G401.6 (cell line): ENCODE data around the gene MADD.
"Not testable (repeated sequence)": the region's sequence is repeated elsewhere in the genome, so short reads cannot be mapped to it uniquely, and the experiment has no call there.

Experiments used
- FAIRE-seq: peaks from 2 replicates; lab custom pipeline; 2012; peaks lifted over from hg19 to GRCh38; lab: Jason Lieb, UNC

The MADD gene

DNA sequence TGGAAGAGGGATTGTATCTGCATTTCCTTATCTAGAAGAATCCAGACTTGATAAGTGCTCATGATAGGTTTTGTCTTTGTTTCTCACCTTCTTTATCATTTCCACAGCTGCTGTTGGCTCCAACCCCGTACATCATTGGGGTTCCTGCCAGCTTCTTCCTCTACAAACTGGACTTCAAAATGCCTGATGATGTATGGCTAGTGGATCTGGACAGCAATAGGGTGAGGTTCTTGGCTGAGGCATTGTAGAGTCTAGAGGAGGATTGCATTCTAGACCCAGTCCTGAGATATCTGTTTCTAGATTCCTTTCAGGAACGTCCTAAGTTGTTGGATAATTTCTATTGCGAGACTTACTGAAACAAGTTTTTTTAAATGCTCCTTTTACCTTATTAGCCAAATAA is 8.1 kb downstream of the MADD start:
- no peak for FAIRE-seq

- FAIRE-seq, result no peak
Measured at GRCh38 chr11:47278769-47279168, 8.8 kb downstream of the MADD start.

- no peak for FAIRE-seq
Measured at GRCh38 chr11:47280099-47280498, 10.2 kb downstream of the MADD start.

DNA sequence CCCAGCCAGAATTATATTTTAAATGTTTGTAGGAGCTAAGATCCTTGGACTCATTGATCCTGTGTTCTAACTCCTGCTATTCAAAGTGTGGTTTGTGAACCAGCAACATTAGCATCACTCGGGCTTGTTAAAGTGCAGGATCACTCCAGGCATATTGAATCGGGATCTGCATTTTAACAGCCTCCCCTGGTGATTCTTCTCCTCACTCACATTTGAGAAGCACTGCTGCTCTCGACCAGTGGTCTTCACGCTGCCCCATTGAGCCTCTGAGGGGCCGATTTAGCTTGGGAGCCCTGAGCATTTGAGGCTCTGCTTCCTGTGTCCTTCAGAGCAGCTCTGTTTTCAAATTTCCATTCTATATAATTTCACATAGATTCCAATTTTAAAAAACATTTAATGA is 10.9 kb downstream of the MADD start:
- no peak for FAIRE-seq

DNA sequence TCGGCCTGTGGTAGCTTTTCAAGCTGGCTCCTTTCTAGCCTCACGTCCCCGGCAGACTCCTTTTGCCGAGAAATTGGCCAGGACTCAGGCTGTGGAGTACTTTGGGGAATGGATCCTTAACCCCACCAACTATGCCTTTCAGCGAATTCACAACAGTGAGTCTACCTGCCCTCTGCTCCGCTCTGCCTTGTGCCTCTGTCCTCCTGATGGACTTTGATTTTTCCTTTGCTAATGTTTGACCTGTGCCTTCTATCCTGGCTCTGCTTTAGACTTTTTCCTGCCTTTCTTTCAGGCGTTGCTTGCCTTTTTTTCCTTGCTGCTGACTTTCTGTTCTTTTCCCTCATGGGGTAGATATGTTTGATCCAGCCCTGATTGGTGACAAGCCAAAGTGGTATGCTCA is 12.5 kb downstream of the MADD start:
- no peak for FAIRE-seq

DNA sequence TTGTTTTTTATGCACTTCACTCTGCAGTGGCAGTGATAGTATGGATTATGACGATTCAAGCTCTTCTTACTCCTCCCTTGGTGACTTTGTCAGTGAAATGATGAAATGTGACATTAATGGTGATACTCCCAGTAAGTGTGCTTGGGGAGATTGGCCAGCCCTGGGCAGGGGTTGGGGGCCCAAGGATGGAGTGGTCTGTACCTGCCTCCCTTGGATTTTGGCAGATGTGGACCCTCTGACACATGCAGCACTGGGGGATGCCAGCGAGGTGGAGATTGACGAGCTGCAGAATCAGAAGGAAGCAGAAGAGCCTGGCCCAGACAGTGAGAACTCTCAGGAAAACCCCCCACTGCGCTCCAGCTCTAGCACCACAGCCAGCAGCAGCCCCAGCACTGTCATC is 14.2 kb downstream of the MADD start:
- FAIRE-seq, result no peak

DNA sequence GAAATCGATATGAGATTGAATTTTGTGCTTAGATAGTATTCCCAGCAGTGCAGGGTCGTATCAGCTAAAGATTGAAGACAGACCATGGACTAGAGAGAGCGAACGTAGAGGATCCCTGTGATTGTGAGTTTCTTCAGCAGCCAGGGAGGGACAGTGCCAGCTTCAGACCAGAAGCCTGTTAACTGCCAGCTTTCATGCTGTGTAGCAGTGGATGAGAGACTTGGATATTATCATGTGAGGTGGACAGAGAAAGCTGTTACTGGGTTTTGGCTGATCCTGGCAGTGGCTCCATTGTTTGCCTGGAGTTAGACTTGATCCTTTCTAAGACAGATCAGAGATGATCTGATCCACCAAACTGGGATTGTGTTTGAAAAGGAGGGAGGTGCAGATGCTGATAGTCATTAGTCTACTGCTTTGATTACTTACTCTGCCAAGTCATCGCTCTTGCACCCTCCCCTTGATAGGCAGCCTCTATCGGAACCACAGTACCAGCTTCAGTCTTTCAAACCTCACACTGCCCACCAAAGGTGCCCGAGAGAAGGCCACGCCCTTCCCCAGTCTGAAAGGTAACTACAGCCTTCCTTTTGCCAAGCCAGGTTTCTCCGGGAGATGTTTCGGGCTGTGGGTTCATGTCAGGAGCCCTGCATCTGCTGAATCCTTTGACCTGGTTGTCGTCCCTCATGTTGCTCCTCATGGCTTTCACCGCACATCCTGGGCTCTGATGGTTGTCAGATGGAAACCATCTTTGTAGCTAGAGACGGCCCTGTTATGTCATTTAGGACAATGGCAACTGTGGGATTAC is 16.2 kb downstream of the MADD start:
- FAIRE-seq, result no peak

- FAIRE-seq, result no peak
Measured at GRCh38 chr11:47288066-47288465, 18.1 kb downstream of the MADD start.

DNA sequence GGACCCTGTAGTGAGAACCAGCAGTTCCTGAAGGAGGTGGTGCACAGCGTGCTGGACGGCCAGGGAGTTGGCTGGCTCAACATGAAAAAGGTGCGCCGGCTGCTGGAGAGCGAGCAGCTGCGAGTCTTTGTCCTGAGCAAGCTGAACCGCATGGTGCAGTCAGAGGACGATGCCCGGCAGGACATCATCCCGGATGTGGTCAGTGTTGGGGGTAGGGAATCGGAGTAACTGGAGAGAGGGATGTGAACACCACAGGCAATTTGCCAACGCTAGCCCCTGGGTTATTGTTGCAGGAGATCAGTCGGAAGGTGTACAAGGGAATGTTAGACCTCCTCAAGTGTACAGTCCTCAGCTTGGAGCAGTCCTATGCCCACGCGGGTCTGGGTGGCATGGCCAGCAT is 19.9 kb downstream of the MADD start:
- no peak for FAIRE-seq

DNA sequence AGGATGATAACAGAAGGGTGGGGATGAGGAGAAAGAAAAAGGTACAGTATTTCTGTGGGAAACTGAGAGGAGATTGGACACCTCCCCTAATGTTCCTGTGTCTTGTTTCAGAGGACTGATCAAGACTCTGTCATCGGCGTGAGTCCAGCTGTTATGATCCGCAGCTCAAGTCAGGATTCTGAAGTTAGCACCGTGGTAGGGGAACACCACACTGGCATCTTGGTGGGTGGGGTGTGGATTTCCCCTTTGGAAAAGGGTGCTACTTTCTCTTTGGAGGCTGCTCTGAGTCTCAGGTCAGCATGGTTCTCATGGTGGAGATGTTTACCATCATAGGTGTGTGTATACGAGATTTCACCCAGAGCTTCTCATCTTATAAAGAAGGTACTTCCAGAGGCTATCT is 25.5 kb downstream of the MADD start:
- no peak for FAIRE-seq

DNA sequence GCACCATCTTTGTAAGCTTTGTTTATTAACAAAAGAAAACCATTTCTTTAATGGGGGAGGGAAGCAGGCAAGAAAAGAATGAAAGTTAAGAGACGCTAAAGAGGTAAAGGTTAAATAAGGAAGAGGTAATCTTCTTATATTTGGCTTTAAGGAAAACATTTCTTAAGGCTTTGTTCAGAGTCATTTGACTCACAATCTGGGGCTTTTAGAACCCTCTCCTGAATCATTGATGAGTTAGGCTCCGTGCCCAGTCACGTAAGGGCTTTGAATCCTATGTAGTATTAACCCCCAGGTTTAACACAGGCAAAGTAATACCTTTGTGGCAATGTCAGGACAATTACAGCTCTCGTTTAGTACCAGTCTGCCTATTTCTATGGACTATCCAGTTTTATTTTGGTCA is 26.1 kb downstream of the MADD start:
- FAIRE-seq, result no peak

DNA sequence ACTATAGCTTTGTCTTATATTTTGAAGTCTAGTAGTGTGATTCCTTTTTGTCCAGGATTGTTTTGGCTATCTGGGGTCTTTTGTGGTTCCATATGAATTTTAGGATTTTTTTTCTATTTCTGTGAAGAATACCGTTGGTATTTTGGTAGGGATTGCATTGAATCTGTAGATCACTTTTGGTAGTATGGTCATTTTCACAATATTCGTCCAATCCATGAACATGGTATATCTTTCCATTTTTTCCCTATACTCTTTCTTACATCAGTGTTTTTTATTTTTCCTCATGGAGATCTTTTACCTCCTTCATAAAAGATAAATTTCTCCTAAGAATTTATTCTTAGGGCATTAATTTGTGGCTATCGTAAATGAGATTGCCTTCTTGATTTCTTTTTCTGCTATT is 29.1 kb downstream of the MADD start:
- FAIRE-seq, result no peak

- no peak for FAIRE-seq
Measured at GRCh38 chr11:47302853-47303252, 32.9 kb downstream of the MADD start.

GRCh38 chr11:47305734-47306483 is 36.0 kb downstream of the MADD start:
- no peak for FAIRE-seq

- no peak for FAIRE-seq
Measured at GRCh38 chr11:47306484-47306844, 36.5 kb downstream of the MADD start.

DNA sequence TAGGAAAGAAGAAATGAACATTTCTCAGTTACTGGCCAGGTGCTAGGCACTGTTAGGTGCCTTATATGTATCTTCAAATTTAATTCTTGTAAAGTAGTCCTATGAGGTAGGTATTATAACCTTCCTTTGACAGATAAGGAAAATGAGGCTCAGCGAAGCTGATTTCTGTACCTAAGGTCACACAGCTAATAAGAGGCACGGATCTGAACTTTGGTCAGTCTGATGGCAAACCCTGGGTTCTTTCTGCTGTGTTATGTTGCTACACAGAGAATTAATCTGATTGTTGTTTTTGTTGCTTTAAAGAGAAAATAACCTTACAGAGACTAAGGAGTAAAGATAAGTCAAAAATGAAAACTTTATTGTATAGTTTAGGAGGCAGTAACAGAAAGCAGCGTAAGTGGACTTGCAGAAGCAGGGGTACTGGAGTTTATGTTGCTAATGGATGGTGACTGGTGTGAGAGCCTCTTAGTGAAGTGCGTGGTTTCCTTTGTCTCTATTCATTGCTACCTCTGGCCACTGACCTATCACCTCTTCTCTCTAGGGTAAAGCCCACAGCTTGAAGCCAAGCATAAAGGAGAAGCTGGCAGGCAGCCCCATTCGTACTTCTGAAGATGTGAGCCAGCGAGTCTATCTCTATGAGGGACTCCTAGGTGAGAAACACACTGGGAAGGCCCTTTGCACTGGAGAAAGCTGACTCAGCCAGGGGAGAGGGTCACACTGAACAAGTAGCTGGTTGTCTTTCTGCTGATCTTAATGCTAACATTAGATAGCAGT is 38.3 kb downstream of the MADD start:
- no peak for FAIRE-seq

DNA sequence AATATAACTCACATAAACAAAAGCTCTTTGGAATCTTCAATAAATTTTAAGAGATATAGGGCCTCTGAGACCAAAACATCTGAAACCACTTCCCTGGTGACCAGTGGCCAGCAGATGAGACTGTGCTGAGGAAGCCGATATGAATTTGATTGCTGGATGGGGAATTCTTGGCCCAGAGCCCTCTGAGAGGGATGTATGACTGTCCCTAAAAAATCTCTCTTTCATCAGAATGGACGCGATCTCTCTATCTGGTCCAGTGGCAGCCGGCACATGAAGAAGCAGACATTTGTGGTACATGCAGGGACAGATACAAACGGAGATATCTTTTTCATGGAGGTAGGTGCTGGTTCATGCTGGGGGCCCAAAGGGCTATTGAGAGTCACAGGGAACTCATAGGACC is 45.1 kb downstream of the MADD start:
- no peak for FAIRE-seq

DNA sequence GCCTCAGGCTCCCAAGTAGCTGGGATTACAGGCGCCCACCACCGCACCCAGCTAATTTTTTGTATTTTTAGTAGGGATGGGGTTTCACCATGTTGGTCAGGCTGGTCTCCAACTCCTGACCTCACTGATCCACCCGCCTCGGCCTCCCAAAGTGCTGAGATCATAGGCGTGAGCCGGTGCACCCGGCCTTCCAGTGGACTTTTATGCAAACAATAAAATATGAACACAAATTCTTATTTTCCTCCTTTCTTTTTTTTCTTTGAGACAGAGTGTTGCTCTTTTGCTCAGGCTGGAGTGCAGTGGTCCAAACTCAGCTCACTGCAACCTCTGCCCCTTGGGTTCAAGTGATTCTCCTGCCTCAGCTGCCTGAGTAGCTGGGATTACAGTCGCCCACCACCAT is 46.6 kb downstream of the MADD start:
- FAIRE-seq, result not testable (repeated sequence)

GRCh38 chr11:47317064-47317828 is 47.3 kb downstream of the MADD start:
- FAIRE-seq, result no peak

- no peak for FAIRE-seq
Measured at GRCh38 chr11:47318166-47318565, 48.2 kb downstream of the MADD start.

DNA sequence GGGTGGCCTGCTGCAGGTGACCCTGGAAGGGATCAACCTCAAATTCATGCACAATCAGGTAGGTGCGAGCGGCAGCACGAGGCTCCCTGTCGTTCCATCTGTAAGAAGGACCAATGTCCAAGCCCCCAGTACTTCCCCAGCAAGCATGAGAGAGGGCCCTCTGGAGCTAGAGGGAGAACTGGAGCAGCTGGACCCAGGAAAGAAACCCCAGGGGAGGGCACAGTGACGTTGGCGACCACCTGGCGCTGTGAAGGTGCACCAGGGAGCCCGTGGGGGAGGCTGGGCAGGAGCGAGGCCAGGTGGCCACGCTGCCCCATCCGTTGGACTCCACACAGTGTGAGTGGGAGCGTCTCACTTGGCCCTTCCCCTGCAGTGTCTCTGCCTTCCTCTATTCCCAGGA is 54.6 kb downstream of the MADD start:
- FAIRE-seq, result no peak

DNA sequence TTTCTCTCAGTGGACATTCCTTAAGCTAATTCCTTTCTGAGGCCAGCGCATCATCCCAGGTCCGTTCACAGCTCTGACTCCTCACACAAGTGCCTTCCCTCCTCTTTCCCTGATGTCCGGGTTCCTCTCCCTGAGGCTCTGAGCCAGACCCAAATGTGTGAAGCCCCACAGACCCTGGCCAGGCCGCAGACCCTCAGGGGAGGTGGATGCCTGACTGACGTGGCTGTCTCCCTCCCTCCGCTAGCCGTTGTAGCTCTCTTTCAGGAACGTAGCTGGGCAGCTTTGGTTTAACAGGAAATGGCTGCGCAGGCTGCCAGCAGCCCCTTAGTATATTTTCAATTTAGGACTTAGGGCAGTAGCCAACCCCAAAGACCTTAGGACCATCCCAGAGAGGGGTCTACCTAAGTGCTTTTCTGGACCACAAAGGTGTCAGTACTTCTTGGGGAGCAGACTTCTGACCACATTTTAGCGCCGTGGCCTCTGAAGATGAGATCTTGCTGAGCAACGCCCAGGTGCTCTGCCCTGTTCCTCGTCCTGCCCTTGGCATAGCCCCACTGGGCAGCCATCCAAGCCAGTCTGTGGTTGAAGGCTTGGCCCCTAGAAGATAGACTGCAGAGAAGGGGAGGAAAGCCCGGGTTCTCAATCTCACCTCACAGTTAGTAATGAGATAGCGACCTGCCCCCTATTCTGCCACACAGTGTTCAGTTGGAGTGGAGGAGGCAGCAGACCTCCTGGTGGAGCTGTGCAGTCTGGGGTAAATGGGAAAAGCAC is 55.5 kb downstream of the MADD start:
- FAIRE-seq, result no peak
